BJ (cell line): ENCODE results near the gene GNS. TPM values are rescaled to one million over a fixed set of nuclear protein-coding genes. Genes with fewer than 3 reads are reported as not detected.

Source experiments
- CTCF ChIA-PET: fragments of 350-600 bp; formaldehyde crosslinking; extraction: SDS; loops from one replicate; lab custom pipeline; 2021; ENCODE audit warnings: antibody characterized with exemption, inconsistent platforms; lab: Yijun Ruan, JAX
- POLR2A ChIA-PET: fragments of 300-600 bp; sonication (Branson Sonifier 250); formaldehyde crosslinking; extraction: SDS; loops from one replicate; lab custom pipeline; 2021; ENCODE audit warnings: antibody characterized with exemption; lab: Charles Lee
- DNase-seq: peaks from one replicate; pipeline ENCODE4 v3.0.0-alpha.2; 2011; ENCODE audit warnings: low read depth
- H3K27me3 ChIP-seq: 2 replicates; pipeline ENCODE4 v1.6.0; 2011; ENCODE audit warnings: low read length; ENCODE audit not compliant: control insufficient read depth, insufficient read depth
- H3K36me3 ChIP-seq: 2 replicates; pipeline ENCODE4 v1.5.1; 2011; ENCODE audit warnings: low read length; ENCODE audit not compliant: control insufficient read depth, insufficient read depth
- H3K4me3 ChIP-seq: 2 replicates; pipeline ENCODE4 v1.5.1; 2011; ENCODE audit warnings: low read depth, mild to moderate bottlenecking, control low read depth, low read length
- polyA plus RNA-seq: library from polyadenylated mRNA; depleted of rRNA; stranded (reverse); fragments of >200 nt; gene quantifications from 2 replicates; pipeline ENCODE4 v1.2.3, GENCODE V29; 2011
- TF ChIP-seq, protein P1 (sequence below): IDR thresholded peaks from 2 replicates; pipeline ENCODE4 v1.5.1; 2011; ENCODE audit warnings: low read depth, mild to moderate bottlenecking, control low read depth, inconsistent platforms, low read length, moderate library complexity; ENCODE audit not compliant: insufficient read depth

Gene GNS
- polyA plus RNA-seq, 1 experiment = 100 TPM

DNA sequence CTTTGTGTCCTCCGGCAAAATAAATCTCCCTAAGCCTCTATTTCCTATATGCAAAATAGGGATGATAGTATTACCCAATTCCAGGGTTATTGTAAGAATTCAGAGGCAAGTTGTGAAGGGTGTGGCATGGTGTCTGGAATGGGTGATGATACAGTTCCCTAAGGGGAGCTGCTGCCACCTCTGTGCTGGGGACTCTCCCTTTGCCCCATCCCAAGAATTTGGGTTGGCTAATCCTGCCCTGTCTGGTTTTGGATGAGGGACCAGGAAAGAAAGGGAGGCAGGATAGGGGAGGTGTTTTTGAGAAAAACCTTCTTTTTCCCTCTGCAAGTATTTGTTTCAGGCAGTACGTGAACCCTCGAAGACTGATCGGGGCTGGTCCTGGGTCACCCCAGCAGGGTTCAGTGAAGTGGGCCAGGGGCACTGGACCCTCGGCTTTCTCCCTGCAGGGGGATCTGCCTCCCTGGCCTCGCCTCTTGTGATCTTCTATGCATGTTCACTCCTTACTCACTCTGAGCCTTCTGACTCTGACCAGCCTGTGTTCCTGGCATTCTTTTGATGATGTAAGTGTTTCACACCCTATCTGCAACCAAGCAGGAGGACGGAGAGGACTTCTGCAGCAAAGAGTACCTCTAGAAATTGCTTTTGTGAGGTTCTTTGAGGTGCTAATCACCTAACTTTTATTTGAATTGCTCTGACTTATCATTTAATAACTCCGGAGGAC lies 88.1 kb downstream of the GNS start:
- Histone ChIP-seq H3K27me3 (no peaks in the 10 kb centered on the region), H3K36me3 (no peaks in the 10 kb centered on the region), H3K4me3 (no peak overlapping the region)
- ChIA-PET POLR2A (no interaction called here), CTCF (no interaction called here)
- no peak for DNase-seq
- TF ChIP-seq, protein P1, sequence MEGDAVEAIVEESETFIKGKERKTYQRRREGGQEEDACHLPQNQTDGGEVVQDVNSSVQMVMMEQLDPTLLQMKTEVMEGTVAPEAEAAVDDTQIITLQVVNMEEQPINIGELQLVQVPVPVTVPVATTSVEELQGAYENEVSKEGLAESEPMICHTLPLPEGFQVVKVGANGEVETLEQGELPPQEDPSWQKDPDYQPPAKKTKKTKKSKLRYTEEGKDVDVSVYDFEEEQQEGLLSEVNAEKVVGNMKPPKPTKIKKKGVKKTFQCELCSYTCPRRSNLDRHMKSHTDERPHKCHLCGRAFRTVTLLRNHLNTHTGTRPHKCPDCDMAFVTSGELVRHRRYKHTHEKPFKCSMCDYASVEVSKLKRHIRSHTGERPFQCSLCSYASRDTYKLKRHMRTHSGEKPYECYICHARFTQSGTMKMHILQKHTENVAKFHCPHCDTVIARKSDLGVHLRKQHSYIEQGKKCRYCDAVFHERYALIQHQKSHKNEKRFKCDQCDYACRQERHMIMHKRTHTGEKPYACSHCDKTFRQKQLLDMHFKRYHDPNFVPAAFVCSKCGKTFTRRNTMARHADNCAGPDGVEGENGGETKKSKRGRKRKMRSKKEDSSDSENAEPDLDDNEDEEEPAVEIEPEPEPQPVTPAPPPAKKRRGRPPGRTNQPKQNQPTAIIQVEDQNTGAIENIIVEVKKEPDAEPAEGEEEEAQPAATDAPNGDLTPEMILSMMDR = no peak

DNA sequence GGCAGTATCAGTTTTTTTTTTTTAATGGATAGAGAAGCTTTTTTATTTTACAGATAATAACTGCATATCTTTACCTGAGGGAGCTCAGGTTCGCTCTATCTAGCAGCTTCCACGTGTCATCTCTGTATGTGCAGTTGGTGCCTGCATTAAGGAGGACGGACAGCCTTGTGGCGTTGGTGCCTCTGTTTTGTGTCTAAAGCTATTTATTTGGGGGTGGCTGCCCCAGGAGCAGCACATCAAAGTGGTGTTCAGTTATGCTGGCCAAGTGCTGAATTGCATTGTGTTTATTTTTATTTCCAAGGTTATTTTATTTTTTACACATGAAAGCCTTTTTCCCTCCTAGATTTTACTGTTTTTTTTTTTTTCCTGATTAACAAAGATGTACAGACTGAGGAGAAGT lies 89.2 kb downstream of the GNS start:
- no peaks in the 10 kb centered on the region for H3K36me3 ChIP-seq
- H3K4me3 ChIP-seq = no peak overlapping the region
- no peak for DNase-seq
- CTCF ChIA-PET = interaction anchor here (0.6 to 1.0 kb wide), 2 partner anchors 120 to 203 kb away, joined by 3 read pairs; no protein-coding TSS in a partner anchor
- POLR2A ChIA-PET = no interaction called here
- no peaks in the 10 kb centered on the region for H3K27me3 ChIP-seq
- TF ChIP-seq, protein P1 = no peak

DNA sequence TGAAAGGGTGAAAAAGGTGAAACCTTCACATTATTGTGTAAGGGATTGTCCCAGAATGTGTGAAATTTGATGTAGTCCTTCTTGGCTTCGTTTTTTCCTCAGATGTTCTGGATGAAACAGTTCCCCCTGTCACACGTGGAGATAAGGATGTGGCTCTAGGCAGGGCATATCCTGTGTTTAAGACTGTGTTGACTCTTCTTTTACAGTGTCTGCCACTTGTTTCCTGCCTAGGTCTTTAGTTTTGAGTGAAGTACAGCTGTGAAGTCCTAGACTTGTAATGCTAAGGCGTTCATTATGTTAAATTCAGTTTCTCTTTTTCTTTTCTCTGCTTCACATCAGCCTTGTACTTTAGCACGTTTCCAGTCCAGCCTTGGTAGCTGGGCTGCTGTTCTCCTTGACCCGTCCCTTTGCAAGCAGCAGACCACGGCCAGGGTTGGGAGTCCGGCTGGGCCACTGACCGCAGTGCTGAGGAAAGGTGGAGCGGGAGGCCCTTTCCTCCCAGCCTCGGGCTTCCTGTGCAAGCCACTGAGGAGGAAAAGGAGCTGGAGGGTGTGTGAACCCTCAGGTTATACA lies 89.8 kb downstream of the GNS start:
- Histone ChIP-seq H3K27me3 (no peaks in the 10 kb centered on the region), H3K36me3 (no peaks in the 10 kb centered on the region), H3K4me3 (no peak overlapping the region)
- DNase-seq = no peak
- TF ChIP-seq, protein P1 = no peak
- ChIA-PET CTCF (interaction anchor here (0.6 to 1.0 kb wide), 2 partner anchors 120 to 203 kb away, joined by 3 read pairs; no protein-coding TSS in a partner anchor), POLR2A (no interaction called here)

DNA sequence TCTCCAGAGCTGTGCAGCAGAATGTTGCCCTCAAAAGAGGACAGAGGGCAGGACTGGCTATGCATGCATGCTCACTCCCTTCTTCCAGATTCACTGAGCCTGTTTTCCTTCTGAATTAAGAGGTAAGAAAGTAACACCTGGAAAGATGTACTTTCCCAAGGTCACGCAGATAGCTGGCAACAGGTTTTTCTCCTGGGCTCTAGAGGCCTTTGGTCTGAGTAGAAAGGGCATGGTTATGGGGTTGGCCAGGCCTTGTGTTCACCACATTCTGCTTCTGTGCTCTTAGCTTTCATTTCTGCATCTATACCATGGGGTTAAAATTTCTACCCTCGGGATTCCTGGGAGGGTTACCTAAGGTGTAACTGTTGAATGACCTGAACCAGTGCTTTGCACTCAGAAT lies 91.4 kb downstream of the GNS start:
- DNase-seq = no peak
- no peak overlapping the region for H3K4me3 ChIP-seq
- TF ChIP-seq, protein P1 = no peak
- ChIA-PET POLR2A (no interaction called here), CTCF (no interaction called here)
- H3K27me3 ChIP-seq = no peaks in the 10 kb centered on the region
- H3K36me3 ChIP-seq = no peaks in the 10 kb centered on the region

DNA sequence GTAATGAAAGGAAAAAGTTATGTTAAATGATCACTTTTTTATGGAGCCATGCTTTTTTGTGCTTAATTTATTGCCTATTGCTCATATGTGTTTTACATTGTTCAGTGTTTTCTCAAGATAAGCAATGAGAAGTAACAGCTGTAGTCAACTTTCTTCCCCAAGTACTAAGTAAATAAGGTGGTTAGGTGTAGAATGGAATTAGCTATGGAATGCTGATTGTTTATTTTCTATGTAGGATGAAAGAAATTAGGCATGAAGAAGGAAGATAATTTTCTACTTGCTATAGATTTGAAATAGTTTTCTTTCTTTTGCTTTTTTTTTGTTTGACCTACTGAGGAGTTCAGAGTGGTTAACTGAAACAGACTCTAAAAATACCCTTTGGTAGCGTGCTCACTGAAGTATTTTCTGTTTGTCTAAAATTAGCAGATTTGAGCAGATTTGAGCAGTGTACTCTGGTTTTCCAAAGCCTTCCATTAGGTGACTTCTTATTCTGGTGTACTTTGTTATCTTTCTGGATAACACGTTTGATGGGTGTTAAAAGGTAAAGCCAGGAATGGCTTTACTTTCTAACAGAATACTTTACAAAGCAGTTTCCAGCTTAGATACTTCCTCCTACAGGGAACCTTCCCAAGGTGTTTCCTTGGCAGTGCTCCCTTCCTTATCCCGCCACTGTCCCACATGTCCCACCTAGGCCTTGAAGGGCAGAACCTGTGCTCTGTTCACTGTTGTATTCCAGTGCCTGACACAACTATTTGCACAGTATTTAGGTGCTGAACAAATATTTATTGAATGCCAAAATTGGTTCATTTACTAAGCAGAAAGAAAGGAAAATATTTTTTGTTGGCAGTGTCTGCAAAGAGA lies 92.9 kb downstream of the GNS start:
- Histone ChIP-seq H3K27me3 (no peaks in the 10 kb centered on the region), H3K36me3 (no peaks in the 10 kb centered on the region), H3K4me3 (no peak overlapping the region)
- ChIA-PET CTCF (no interaction called here), POLR2A (no interaction called here)
- TF ChIP-seq, protein P1 = no peak
- no peak for DNase-seq
